Measurements from ENCODE around the gene OR5B21.

DNA sequence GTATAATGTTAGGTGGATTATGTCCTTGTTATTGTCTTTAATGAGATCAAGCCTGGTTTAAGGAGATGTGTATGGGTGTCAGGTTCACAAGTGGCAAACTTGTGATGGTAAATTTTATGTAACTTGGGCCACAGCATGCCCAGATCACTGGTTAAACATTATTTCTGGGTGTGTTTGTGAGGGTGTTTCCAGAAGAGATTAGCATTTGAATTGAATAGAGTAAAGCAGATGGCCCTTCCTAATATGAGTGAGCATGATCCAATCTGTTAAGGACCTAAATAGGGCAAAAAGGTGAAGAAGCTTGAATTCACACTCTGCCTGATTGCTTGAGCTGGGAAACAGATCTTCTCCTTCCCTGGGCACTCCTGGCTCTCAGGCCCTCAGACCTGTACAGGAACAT is 20.7 kb downstream of the OR5B21 start:
- TF ChIP-seq FOXM1 (IDR thresholded peaks at IDR 0.05; ENCODE audit: borderline replicate concordance) (no peak), ELF4 (IDR thresholded peaks at IDR 0.05) (no peak), NFRKB (IDR thresholded peaks at IDR 0.05) (no peak), ZNF384 (IDR thresholded peaks at IDR 0.05) (no peak), ARNT (IDR thresholded peaks at IDR 0.05) (no peak), SP1 (IDR thresholded peaks at IDR 0.05) (no peak)
- TF ChIP-seq, protein P1, sequence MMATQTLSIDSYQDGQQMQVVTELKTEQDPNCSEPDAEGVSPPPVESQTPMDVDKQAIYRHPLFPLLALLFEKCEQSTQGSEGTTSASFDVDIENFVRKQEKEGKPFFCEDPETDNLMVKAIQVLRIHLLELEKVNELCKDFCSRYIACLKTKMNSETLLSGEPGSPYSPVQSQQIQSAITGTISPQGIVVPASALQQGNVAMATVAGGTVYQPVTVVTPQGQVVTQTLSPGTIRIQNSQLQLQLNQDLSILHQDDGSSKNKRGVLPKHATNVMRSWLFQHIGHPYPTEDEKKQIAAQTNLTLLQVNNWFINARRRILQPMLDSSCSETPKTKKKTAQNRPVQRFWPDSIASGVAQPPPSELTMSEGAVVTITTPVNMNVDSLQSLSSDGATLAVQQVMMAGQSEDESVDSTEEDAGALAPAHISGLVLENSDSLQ (IDR thresholded peaks at IDR 0.05) = no peak

Measured in HEK293T (cell line).